ENCODE results near the gene MICAL3.

The MICAL3 gene

GRCh38 chr22:17810570-17811116, 213.7 kb downstream of the MICAL3 start:
- TF ChIP-seq TAF1 (IDR thresholded peaks at IDR 0.05; ENCODE audit: borderline replicate concordance, insufficient read depth, low read length) (no peak), SIN3A (IDR thresholded peaks at IDR 0.05; ENCODE audit: borderline replicate concordance, insufficient read depth, low read length) (no peak)

GRCh38 chr22:17808693-17809403, 215.5 kb downstream of the MICAL3 start:
- no peak for TF ChIP-seq FOXP2 (optimal IDR thresholded peaks at IDR 0.05; ENCODE audit: borderline replicate concordance, extremely low read depth, extremely low read length, insufficient read depth)
- TF ChIP-seq SIN3A (IDR thresholded peaks at IDR 0.05; ENCODE audit: borderline replicate concordance, insufficient read depth, low read length), result no peak
- no peak for TF ChIP-seq POLR2AphosphoS5 (IDR thresholded peaks at IDR 0.05; ENCODE audit: low read depth, low read length)
- no peak for TF ChIP-seq TAF1 (IDR thresholded peaks at IDR 0.05; ENCODE audit: borderline replicate concordance, insufficient read depth, low read length)
- no peak for TF ChIP-seq REST (IDR thresholded peaks at IDR 0.05; ENCODE audit: insufficient read depth in 1 of 2, low read depth in 2 of 2, low read length in 2 of 2)

- TF ChIP-seq TAF1 (IDR thresholded peaks at IDR 0.05; ENCODE audit: borderline replicate concordance, insufficient read depth, low read length) (no peak), POLR2AphosphoS5 (IDR thresholded peaks at IDR 0.05; ENCODE audit: low read depth, low read length) (no peak), REST (IDR thresholded peaks at IDR 0.05; ENCODE audit: insufficient read depth in 1 of 2, low read depth in 2 of 2, low read length in 2 of 2) (no peak), FOXP2 (optimal IDR thresholded peaks at IDR 0.05; ENCODE audit: borderline replicate concordance, extremely low read depth, extremely low read length, insufficient read depth) (no peak), SIN3A (IDR thresholded peaks at IDR 0.05; ENCODE audit: borderline replicate concordance, insufficient read depth, low read length) (no peak)
These were observed 216.6 kb downstream of the MICAL3 start for GRCh38 chr22:17807578-17808410.

- TF ChIP-seq FOXP2 (optimal IDR thresholded peaks at IDR 0.05; ENCODE audit: borderline replicate concordance, extremely low read depth, extremely low read length, insufficient read depth), result no peak
These were observed 217.3 kb downstream of the MICAL3 start for GRCh38 chr22:17807086-17807485.

- no peak for TF ChIP-seq REST (IDR thresholded peaks at IDR 0.05; ENCODE audit: insufficient read depth in 1 of 2, low read depth in 2 of 2, low read length in 2 of 2)
These were observed 217.9 kb downstream of the MICAL3 start for GRCh38 chr22:17806437-17806836.

- no peak for TF ChIP-seq REST (IDR thresholded peaks at IDR 0.05; ENCODE audit: insufficient read depth in 1 of 2, low read depth in 2 of 2, low read length in 2 of 2)
- no peak for TF ChIP-seq SIN3A (IDR thresholded peaks at IDR 0.05; ENCODE audit: borderline replicate concordance, insufficient read depth, low read length)
- no peak for TF ChIP-seq POLR2AphosphoS5 (IDR thresholded peaks at IDR 0.05; ENCODE audit: low read depth, low read length)
- TF ChIP-seq TAF1 (IDR thresholded peaks at IDR 0.05; ENCODE audit: borderline replicate concordance, insufficient read depth, low read length), result no peak
- no peak for TF ChIP-seq FOXP2 (optimal IDR thresholded peaks at IDR 0.05; ENCODE audit: borderline replicate concordance, extremely low read depth, extremely low read length, insufficient read depth)
These were observed 219.9 kb downstream of the MICAL3 start for GRCh38 chr22:17804331-17805080.

All from PFSK-1 (cell line).